Measurements from ENCODE around the gene INTS15.
"Not testable (repeated sequence)": the region's sequence is repeated elsewhere in the genome, so short reads cannot be mapped to it uniquely, and the experiment has no call there.

Gene INTS15

GRCh38 chr7:6589829-6590644, at the start of gene INTS15:
Gene INTS15 (plus strand): TSS chr7:6590021. CDS start chr7:6590284, 263 bp downstream.
- DNase-seq (ENCODE audit: low read depth): peak; percentile 53

GRCh38 chr7:6542368-6542767, 47.5 kb upstream of the INTS15 start:
- no peak for DNase-seq (ENCODE audit: low read depth)

GRCh38 chr7:6545398-6546126, 44.3 kb upstream of the INTS15 start:
- DNase-seq (ENCODE audit: low read depth): no peak

- DNase-seq (ENCODE audit: low read depth): no peak
Measured at GRCh38 chr7:6546498-6547251, 43.1 kb upstream of the INTS15 start.

- no peak for DNase-seq (ENCODE audit: low read depth)
Measured at GRCh38 chr7:6547400-6547799, 42.4 kb upstream of the INTS15 start.

GRCh38 chr7:6551016-6551511, 38.8 kb upstream of the INTS15 start, which contains the start of gene GRID2IP:
Gene GRID2IP (minus strand): TSS chr7:6551461. CDS start chr7:6551436, 25 bp downstream.
- DNase-seq (ENCODE audit: low read depth): no peak

- no peak for DNase-seq (ENCODE audit: low read depth)
Measured at GRCh38 chr7:6553448-6554044, 36.3 kb upstream of the INTS15 start.

GRCh38 chr7:6554848-6555247, 35.0 kb upstream of the INTS15 start:
- DNase-seq (ENCODE audit: low read depth): no peak

- DNase-seq (ENCODE audit: low read depth): no peak
Measured at GRCh38 chr7:6556196-6556595, 33.6 kb upstream of the INTS15 start.

- DNase-seq (ENCODE audit: low read depth): no peak
Measured at GRCh38 chr7:6558837-6559236, 31.0 kb upstream of the INTS15 start.

GRCh38 chr7:6559896-6560295, 29.9 kb upstream of the INTS15 start:
- DNase-seq (ENCODE audit: low read depth): no peak

GRCh38 chr7:6562106-6562505, 27.7 kb upstream of the INTS15 start:
- DNase-seq (ENCODE audit: low read depth): no peak

GRCh38 chr7:6563936-6564770, 25.7 kb upstream of the INTS15 start:
- no peak for DNase-seq (ENCODE audit: low read depth)

GRCh38 chr7:6565655-6566054, 24.2 kb upstream of the INTS15 start:
- DNase-seq (ENCODE audit: low read depth): no peak

GRCh38 chr7:6567886-6568285, 21.9 kb upstream of the INTS15 start:
- DNase-seq (ENCODE audit: low read depth): no peak

GRCh38 chr7:6571160-6571779, 18.6 kb upstream of the INTS15 start:
- DNase-seq (ENCODE audit: low read depth): no peak

GRCh38 chr7:6575281-6576023, 14.4 kb upstream of the INTS15 start:
- DNase-seq (ENCODE audit: low read depth): no peak

GRCh38 chr7:6576024-6576866, 13.6 kb upstream of the INTS15 start:
- no peak for DNase-seq (ENCODE audit: low read depth)

GRCh38 chr7:6576867-6577368, 12.9 kb upstream of the INTS15 start:
- not testable (repeated sequence) for DNase-seq (ENCODE audit: low read depth)

Data from HS-5 (cell line).